Ascending aorta (tissue), 2 donors: ENCODE measurements around the gene SDHAF1. TPM values are rescaled to one million over a fixed set of nuclear protein-coding genes. Genes with fewer than 3 reads are reported as not detected.

Experiments
- DNase-seq, 2 donors: peaks; one replicate each; pipeline ENCODE4 v3.0.0-alpha.2; 2019; ENCODE audit warnings: low spot score in 2 of 2
- H3K27ac ChIP-seq, 2 donors: fragments of 200-600 bp; sonication (generic); one replicate each; pipeline ENCODE4 v1.5.1; 2016 to 2017; ENCODE audit warnings: mild to moderate bottlenecking in 1 of 2
- H3K27me3 ChIP-seq: fragments of 200-600 bp; sonication (generic); one replicate; pipeline ENCODE4 v1.5.1; 2017
- H3K36me3 ChIP-seq, 2 donors: fragments of 200-600 bp; sonication (generic); one replicate each; pipeline ENCODE4 v1.5.1; 2016
- H3K4me1 ChIP-seq, 2 donors: fragments of 200-600 bp; sonication (generic); one replicate each; pipeline ENCODE4 v1.5.1; 2016 to 2017; ENCODE audit warnings: mild to moderate bottlenecking in 1 of 2
- H3K4me3 ChIP-seq, 2 donors: fragments of 200-600 bp; sonication (generic); one replicate each; pipeline ENCODE4 v1.5.1; 2016 to 2017; ENCODE audit warnings: mild to moderate bottlenecking in 1 of 2
- H3K9me3 ChIP-seq, 2 donors: fragments of 200-600 bp; sonication (generic); one replicate each; pipeline ENCODE4 v1.5.1; 2016
- CTCF ChIP-seq, 3 experiments: fragments of 200-600 bp in 2 of 3; fragments of 450-650 bp in 1 of 3; sonication (generic) in 2 of 3; IDR thresholded peaks; one replicate each; pipeline ENCODE4 v1.5.1; 2016 to 2019; ENCODE audit warnings: antibody characterized with exemption in 3 of 3, mild to moderate bottlenecking in 1 of 3, moderate library complexity in 1 of 3
- intact Hi-C: fragments of 100-400 bp; cut with DNase I; formaldehyde crosslinking; loops from one replicate; pipeline ENCODE4 v1.15.1; 2023
- total RNA-seq: library from RNA; depleted of rRNA; stranded (reverse); fragments of >200 nt; gene quantifications from one replicate; pipeline ENCODE4 v1.1.0, GENCODE V29; 2016

SDHAF1 gene
- total RNA-seq, 1 donor from 2014 or later, result 107 TPM

GRCh38 chr19:35958660-35959039 lies 36.3 kb upstream of the SDHAF1 start:
- DNase-seq, result no peak
- intact Hi-C loops, result no loop called here
- TF ChIP-seq CTCF (IDR thresholded peaks at IDR 0.05), result no peak
- Histone ChIP-seq H3K27me3 (no peaks in the 10 kb centered on the region), H3K9me3 (no peaks in the 10 kb centered on the region), H3K4me1 (peaks cover 0 to 5% of the 10 kb centered on the region in 2 donors), H3K4me3 (peak overlapping the region in 1 of 2 donors; percentile 41), H3K27ac (no peak overlapping the region), H3K36me3 (no peaks in the 10 kb centered on the region)

GRCh38 chr19:35959040-35959967 lies 35.7 kb upstream of the SDHAF1 start:
- intact Hi-C loops, result no loop called here
- no peaks in the 10 kb centered on the region for H3K27me3 ChIP-seq
- H3K4me3 ChIP-seq, result peak overlapping the region in 1 of 2 donors; percentile 41
- peak in 2 of 3 experiments; percentile 10 to 33 for TF ChIP-seq CTCF (IDR thresholded peaks at IDR 0.05)
- no peaks in the 10 kb centered on the region for H3K36me3 ChIP-seq
- no peaks in the 10 kb centered on the region for H3K9me3 ChIP-seq
- H3K27ac ChIP-seq, result no peak overlapping the region
- DNase-seq, result no peak
- peaks cover 0 to 5% of the 10 kb centered on the region in 2 donors for H3K4me1 ChIP-seq

- Histone ChIP-seq H3K27ac (no peak overlapping the region), H3K27me3 (no peaks in the 10 kb centered on the region), H3K36me3 (no peaks in the 10 kb centered on the region), H3K4me3 (no peak overlapping the region), H3K4me1 (peaks cover 0 to 5% of the 10 kb centered on the region in 2 donors), H3K9me3 (no peaks in the 10 kb centered on the region)
- DNase-seq, result no peak
- no peak for TF ChIP-seq CTCF (IDR thresholded peaks at IDR 0.05)
- intact Hi-C loops, result no loop called here
These were observed 35.0 kb upstream of the SDHAF1 start for GRCh38 chr19:35959968-35960320.

- no peaks in the 10 kb centered on the region for H3K36me3 ChIP-seq
- H3K27ac ChIP-seq, result no peak overlapping the region
- intact Hi-C loops, result no loop called here
- H3K4me1 ChIP-seq, result peaks cover 0 to 5% of the 10 kb centered on the region in 2 donors
- DNase-seq, result no peak
- H3K27me3 ChIP-seq, result no peaks in the 10 kb centered on the region
- no peak for TF ChIP-seq CTCF (IDR thresholded peaks at IDR 0.05)
- no peaks in the 10 kb centered on the region for H3K9me3 ChIP-seq
- no peak overlapping the region for H3K4me3 ChIP-seq
These were observed 34.5 kb upstream of the SDHAF1 start for GRCh38 chr19:35960432-35960972.

- Histone ChIP-seq H3K4me3 (no peak overlapping the region), H3K27me3 (no peaks in the 10 kb centered on the region), H3K27ac (no peak overlapping the region), H3K4me1 (peaks cover 0 to 5% of the 10 kb centered on the region in 2 donors), H3K9me3 (no peaks in the 10 kb centered on the region), H3K36me3 (no peaks in the 10 kb centered on the region)
- intact Hi-C loops, result no loop called here
- TF ChIP-seq CTCF (IDR thresholded peaks at IDR 0.05), result no peak
- DNase-seq, result no peak
These were observed 31.5 kb upstream of the SDHAF1 start for GRCh38 chr19:35963514-35963913.
